ENCODE measurements around the gene PIEZO1. TPM values are rescaled to one million over a fixed set of nuclear protein-coding genes. Genes with fewer than 3 reads are reported as not detected.
"Not testable (repeated sequence)": the region's sequence is repeated elsewhere in the genome, so short reads cannot be mapped to it uniquely, and the experiment has no call there.

The PIEZO1 gene
- total RNA-seq, 2 donors from 2014 or later, result 272 to 318 TPM

- not testable (repeated sequence) for H3K9me3 ChIP-seq (ENCODE audit: control insufficient read depth, low read length, poor library complexity, severe bottlenecking); H3K27ac Mint-ChIP-seq; ATAC-seq; H3K4me1 Mint-ChIP-seq; H3K36me3 Mint-ChIP-seq (ENCODE audit: low read depth); DNase-seq; H3K4me3 Mint-ChIP-seq; H3K27me3 Mint-ChIP-seq
These were observed 38.6 kb upstream of the PIEZO1 start for GRCh38 chr16:88823646-88824045.

- no peaks in the 10 kb centered on the region for H3K9me3 ChIP-seq (ENCODE audit: control insufficient read depth, low read length, poor library complexity, severe bottlenecking)
- H3K36me3 Mint-ChIP-seq (ENCODE audit: low read depth), result no peaks in the 10 kb centered on the region
- DNase-seq, result no peak
- no peak overlapping the region for H3K27ac Mint-ChIP-seq
- no peaks in the 10 kb centered on the region for H3K4me1 Mint-ChIP-seq
- no peak for ATAC-seq
- no peak overlapping the region for H3K4me3 Mint-ChIP-seq
- H3K27me3 Mint-ChIP-seq, result no peaks in the 10 kb centered on the region
These were observed 37.4 kb upstream of the PIEZO1 start for GRCh38 chr16:88822281-88823040.

- H3K27me3 Mint-ChIP-seq, result no peaks in the 10 kb centered on the region
- no peak for ATAC-seq
- no peak overlapping the region for H3K27ac Mint-ChIP-seq
- no peaks in the 10 kb centered on the region for H3K4me1 Mint-ChIP-seq
- no peak overlapping the region for H3K4me3 Mint-ChIP-seq
- DNase-seq, result no peak
- no peaks in the 10 kb centered on the region for H3K36me3 Mint-ChIP-seq (ENCODE audit: low read depth)
- no peaks in the 10 kb centered on the region for H3K9me3 ChIP-seq (ENCODE audit: control insufficient read depth, low read length, poor library complexity, severe bottlenecking)
These were observed 36.3 kb upstream of the PIEZO1 start for GRCh38 chr16:88821168-88821850.

- H3K9me3 ChIP-seq (ENCODE audit: control insufficient read depth, low read length, poor library complexity, severe bottlenecking), result no peaks in the 10 kb centered on the region
- Mint-ChIP-seq H3K27me3 (no peaks in the 10 kb centered on the region), H3K27ac (no peak overlapping the region), H3K4me3 (no peak overlapping the region), H3K36me3 (ENCODE audit: low read depth) (no peaks in the 10 kb centered on the region), H3K4me1 (no peaks in the 10 kb centered on the region)
- DNase-seq (no peak), ATAC-seq (no peak)
These were observed 35.5 kb upstream of the PIEZO1 start for GRCh38 chr16:88820385-88821025.

- no peak for DNase-seq
- Mint-ChIP-seq H3K27me3 (no peaks in the 10 kb centered on the region), H3K4me3 (no peak overlapping the region), H3K4me1 (no peaks in the 10 kb centered on the region), H3K36me3 (ENCODE audit: low read depth) (no peaks in the 10 kb centered on the region), H3K27ac (no peak overlapping the region)
- no peaks in the 10 kb centered on the region for H3K9me3 ChIP-seq (ENCODE audit: control insufficient read depth, low read length, poor library complexity, severe bottlenecking)
- no peak for ATAC-seq
These were observed 34.1 kb upstream of the PIEZO1 start for GRCh38 chr16:88819126-88819525.

- no peak for ATAC-seq
- no peaks in the 10 kb centered on the region for H3K36me3 Mint-ChIP-seq (ENCODE audit: low read depth)
- H3K27me3 Mint-ChIP-seq, result no peaks in the 10 kb centered on the region
- no peak overlapping the region for H3K4me3 Mint-ChIP-seq
- no peaks in the 10 kb centered on the region for H3K9me3 ChIP-seq (ENCODE audit: control insufficient read depth, low read length, poor library complexity, severe bottlenecking)
- DNase-seq, result no peak
- no peaks in the 10 kb centered on the region for H3K4me1 Mint-ChIP-seq
- H3K27ac Mint-ChIP-seq, result no peak overlapping the region
These were observed 33.5 kb upstream of the PIEZO1 start for GRCh38 chr16:88818575-88818874.

- Mint-ChIP-seq H3K36me3 (ENCODE audit: low read depth) (no peaks in the 10 kb centered on the region), H3K4me1 (no peaks in the 10 kb centered on the region), H3K27me3 (no peaks in the 10 kb centered on the region), H3K27ac (no peak overlapping the region), H3K4me3 (no peak overlapping the region)
- H3K9me3 ChIP-seq (ENCODE audit: control insufficient read depth, low read length, poor library complexity, severe bottlenecking), result no peaks in the 10 kb centered on the region
- no peak for DNase-seq
- ATAC-seq, result no peak
These were observed 33.0 kb upstream of the PIEZO1 start for GRCh38 chr16:88817785-88818574.

GRCh38 chr16:88816736-88817535 is 31.9 kb upstream of the PIEZO1 start:
- H3K4me3 Mint-ChIP-seq, result no peak overlapping the region

GRCh38 chr16:88815901-88816589 is 31.0 kb upstream of the PIEZO1 start:
- Mint-ChIP-seq H3K36me3 (ENCODE audit: low read depth) (no peaks in the 10 kb centered on the region), H3K4me1 (peaks cover 3% of the 10 kb centered on the region), H3K27ac (no peak overlapping the region), H3K4me3 (no peak overlapping the region), H3K27me3 (no peaks in the 10 kb centered on the region)
- DNase-seq (peak in 2 of 3 donors; percentile 35 to 45), ATAC-seq (no peak)
- no peaks in the 10 kb centered on the region for H3K9me3 ChIP-seq (ENCODE audit: control insufficient read depth, low read length, poor library complexity, severe bottlenecking)

More at GRCh38 chr16:88816736-88817535, 31.9 kb upstream of the PIEZO1 start:
- H3K4me1 Mint-ChIP-seq, result peaks cover 1% of the 10 kb centered on the region
- no peaks in the 10 kb centered on the region for H3K27me3 Mint-ChIP-seq
- ATAC-seq (no peak), DNase-seq (no peak)
- H3K9me3 ChIP-seq (ENCODE audit: control insufficient read depth, low read length, poor library complexity, severe bottlenecking), result no peaks in the 10 kb centered on the region
- no peak overlapping the region for H3K27ac Mint-ChIP-seq
- H3K36me3 Mint-ChIP-seq (ENCODE audit: low read depth), result no peaks in the 10 kb centered on the region

- no peak overlapping the region for H3K4me3 Mint-ChIP-seq
- no peaks in the 10 kb centered on the region for H3K36me3 Mint-ChIP-seq (ENCODE audit: low read depth)
- peak overlapping the region; percentile 29 for H3K27ac Mint-ChIP-seq
- ATAC-seq (no peak), DNase-seq (no peak)
- H3K4me1 Mint-ChIP-seq, result peaks cover 6% of the 10 kb centered on the region
- no peaks in the 10 kb centered on the region for H3K27me3 Mint-ChIP-seq
- no peaks in the 10 kb centered on the region for H3K9me3 ChIP-seq (ENCODE audit: control insufficient read depth, low read length, poor library complexity, severe bottlenecking)
These were observed 30.2 kb upstream of the PIEZO1 start for GRCh38 chr16:88815227-88815626.

GRCh38 chr16:88814144-88814502 is 29.1 kb upstream of the PIEZO1 start:
- H3K4me1 Mint-ChIP-seq, result peaks cover 9% of the 10 kb centered on the region
- H3K27ac Mint-ChIP-seq, result no peak overlapping the region
- ATAC-seq, result no peak
- no peaks in the 10 kb centered on the region for H3K9me3 ChIP-seq (ENCODE audit: control insufficient read depth, low read length, poor library complexity, severe bottlenecking)
- no peak for DNase-seq
- no peaks in the 10 kb centered on the region for H3K27me3 Mint-ChIP-seq
- no peak overlapping the region for H3K4me3 Mint-ChIP-seq
- no peaks in the 10 kb centered on the region for H3K36me3 Mint-ChIP-seq (ENCODE audit: low read depth)
